ENCODE measurements around the gene PRKCH.
"Not testable (repeated sequence)": the region's sequence is repeated elsewhere in the genome, so short reads cannot be mapped to it uniquely, and the experiment has no call there.

The PRKCH gene

DNA sequence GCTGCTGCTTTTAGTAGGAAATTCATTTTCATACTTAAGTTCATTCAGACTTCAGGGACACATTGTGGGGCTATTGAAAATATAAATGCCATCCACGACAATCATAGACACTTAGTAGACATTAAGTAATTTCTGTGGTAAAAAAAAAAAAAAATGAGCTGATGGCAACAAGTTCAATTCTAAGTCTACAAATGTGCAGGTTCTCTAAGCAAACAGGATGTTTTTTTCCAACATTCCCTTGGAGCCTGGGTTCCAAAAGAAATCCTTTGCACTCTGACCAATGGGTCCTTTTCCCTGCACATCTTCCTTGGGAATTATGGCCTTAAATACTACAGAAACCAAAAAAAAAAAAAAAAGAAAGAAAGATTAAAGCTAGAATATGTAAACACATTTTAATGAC, 198.4 kb downstream of the PRKCH start:
- no peak for DNase-seq

- DNase-seq: no peak
Measured at GRCh38 chr14:61520576-61520975, 199.2 kb downstream of the PRKCH start.

DNA sequence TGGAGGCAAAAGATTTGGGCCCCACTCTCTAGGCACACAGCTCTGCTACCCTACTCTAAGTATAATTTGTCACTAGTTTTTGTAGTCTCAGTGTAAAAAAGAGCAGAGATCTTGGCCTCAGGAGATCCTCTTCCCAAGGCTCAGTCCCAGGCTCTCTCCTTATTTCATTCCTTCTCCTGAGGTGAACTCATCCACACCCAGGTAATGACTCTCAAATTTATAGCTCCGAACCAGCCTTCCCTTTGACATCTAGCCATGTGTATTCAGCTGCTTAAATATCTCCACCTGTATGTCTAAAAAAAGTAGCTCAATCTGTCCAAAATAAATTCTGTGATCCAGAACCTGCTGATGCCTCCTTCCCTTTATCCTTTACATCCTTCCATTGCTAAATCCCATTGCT, 200.4 kb downstream of the PRKCH start:
- no peak for DNase-seq

DNA sequence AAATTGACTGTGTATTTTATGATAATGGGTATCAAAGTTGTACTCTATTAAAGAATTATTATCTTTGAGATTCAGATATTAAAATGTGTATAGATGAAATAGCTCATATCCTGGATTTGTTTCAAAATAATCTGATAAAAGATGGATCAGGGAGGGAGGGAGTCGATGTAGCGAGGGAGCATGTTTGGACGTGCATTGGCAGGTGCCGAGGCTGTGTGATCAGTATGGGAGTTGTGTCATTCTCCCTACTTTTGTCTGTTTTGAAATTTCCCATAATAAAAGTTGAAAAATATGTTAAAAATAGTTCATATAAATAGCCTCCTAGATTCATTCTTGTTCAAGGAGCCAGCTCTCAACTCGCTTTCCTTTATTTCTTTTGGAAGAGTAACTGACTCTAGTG, 202.4 kb downstream of the PRKCH start:
- DNase-seq: no peak

DNA sequence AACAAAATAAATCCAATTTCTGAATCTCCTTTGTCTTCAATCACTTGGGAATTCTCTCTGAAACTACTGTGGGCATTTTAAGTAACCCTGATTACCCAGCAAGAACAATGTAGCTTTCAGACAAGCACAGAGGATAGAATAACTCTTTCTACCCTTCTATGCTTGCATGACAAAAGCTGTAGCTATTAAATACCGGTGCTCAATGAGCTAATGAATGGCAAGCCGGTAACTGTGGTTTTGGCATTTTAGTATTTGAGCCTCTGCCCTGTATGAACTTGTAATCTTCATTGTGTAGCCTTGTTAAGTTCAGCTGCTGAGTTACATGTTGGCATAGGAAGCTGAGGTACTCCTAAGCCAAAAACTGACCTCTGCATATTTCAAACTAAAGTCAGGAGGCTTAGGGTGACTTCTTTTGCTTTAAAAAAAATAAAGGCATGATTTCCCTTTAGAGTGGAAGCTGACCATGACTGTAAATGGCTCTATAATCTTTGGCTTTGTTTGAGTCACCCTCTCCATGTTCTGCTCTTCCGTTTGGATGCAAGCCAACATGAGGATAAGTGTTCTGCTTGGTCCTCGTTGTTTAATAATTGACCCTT, 202.9 kb downstream of the PRKCH start:
- no peak for DNase-seq

DNA sequence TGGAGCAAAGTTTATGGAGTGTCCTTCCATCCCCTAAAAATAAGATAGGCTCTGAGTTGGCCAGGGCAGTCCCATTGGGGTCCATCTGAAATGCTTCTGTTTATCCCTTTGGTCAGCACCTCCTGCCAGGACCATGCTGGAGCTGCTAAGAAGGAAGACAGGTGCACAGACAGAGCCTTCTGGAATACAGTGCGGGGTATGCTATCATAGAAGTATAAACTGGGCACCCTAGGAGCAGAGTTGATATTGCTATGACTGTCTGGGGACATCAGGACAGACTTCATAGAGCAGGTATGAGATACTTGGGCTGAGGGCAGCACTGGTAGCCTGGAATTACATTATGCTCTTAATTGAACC, 203.5 kb downstream of the PRKCH start:
- no peak for DNase-seq

- DNase-seq: peak; percentile 96
Measured at GRCh38 chr14:61525293-61526011, 204.1 kb downstream of the PRKCH start.

GRCh38 chr14:61526405-61527312, 205.3 kb downstream of the PRKCH start:
- DNase-seq: no peak

DNA sequence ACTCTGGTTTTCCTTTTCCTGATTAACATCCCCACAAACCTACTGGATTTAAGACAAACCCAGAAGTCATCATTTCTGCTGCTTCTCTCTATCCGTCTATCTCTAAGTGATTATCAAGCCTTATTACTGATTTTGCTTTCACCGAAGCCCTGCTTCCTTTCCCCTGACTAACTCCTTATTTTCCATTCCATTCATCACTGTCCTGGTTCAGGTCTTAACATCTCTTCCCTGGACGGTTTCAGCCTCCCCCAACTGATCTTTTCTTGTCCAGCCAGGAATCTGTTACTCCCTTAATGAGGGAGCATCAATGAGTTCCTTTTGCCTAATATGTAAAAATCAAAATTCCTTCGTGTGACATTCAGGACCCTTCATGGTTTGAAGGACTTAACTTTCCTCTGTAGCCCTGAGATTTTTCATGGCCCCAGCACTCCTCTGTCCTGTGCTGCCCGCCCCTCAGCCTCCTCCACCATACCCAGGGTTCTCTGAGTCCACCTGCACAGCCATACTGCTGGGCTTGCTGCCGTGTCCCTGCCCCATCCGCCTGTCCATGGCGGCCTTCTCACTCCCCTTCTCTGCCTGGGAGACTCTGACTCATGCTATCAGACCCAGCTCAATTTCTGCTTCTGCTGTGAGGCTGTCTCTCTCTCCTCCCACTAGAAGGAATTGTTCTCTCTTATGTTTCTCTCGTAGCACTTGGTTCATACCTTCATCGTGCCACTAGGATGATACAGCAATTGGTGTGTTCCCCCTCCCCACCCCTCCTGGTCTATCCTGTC, 206.1 kb downstream of the PRKCH start:
- DNase-seq: no peak

GRCh38 chr14:61528591-61529021, 207.2 kb downstream of the PRKCH start:
- DNase-seq: peak; percentile 90

DNA sequence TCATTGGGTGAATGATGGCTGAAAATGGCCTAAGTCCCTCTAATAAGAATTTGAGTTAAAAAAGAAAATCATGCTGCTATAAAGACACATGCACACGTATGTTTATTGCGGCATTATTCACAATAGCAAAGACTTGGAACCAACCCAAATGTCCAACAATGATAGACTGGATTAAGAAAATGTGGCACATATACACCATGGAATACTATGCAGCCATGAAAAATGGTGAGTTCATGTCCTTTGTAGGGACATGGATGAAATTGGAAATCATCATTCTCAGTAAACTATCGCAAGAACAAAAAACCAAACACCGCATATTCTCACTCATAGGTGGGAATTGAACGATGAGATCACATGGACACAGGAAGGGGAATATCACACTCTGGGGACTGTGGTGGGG, 208.0 kb downstream of the PRKCH start:
- not testable (repeated sequence) for DNase-seq

- no peak for DNase-seq
Measured at GRCh38 chr14:61530296-61530695, 208.9 kb downstream of the PRKCH start.

- DNase-seq: no peak
Measured at GRCh38 chr14:61530896-61531295, 209.5 kb downstream of the PRKCH start.

DNA sequence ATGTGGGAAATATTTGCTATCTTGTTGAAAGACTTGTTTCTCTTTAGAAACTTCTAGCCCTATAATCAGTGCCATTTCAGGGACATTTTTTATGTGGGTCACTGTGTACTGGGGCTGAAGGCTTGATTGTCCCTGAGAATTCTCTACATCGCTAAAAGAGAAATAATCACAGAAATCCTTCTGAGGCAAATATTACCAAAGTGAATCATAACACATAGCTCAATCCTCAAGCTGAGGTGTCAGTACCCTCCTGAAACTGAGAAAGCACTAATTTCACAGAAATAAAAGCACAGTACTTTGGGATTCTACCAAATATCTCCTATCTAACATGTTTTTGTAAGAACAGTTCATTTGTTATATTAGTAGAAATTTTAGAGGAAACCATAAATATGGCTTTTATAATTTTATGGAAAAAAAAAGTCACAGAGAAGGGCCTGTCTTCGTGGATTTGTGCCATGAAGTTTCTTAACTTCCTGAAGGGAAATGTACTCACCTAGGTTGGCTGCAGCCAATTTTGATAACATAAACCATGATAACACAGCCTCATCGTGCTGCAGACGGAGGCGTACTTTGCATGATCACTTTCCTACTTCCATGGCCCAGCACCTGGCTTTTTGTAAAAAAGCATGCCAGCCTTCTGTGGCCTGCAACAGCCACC, 210.2 kb downstream of the PRKCH start:
- no peak for DNase-seq

DNA sequence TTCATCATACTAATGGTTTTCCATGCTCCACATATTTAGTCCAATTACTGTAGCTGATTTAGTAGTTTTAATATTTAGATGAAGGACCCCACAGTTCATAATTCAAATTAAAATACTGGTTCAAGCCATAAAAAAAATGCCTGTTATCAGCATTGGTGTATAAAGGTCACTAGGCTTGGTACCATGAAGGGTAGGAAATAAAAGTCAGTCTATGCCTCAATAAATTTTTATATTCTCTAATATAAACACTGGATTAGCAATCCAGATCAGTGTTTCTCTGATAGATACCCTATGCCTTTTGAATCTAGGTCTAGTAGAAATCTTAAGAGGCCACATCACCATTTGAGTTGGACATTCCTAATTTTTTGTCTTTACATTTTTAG, 210.7 kb downstream of the PRKCH start:
- DNase-seq: no peak

GRCh38 chr14:61532763-61533162, 211.4 kb downstream of the PRKCH start:
- no peak for DNase-seq

- DNase-seq: no peak
Measured at GRCh38 chr14:61533513-61534255, 212.3 kb downstream of the PRKCH start.

DNA sequence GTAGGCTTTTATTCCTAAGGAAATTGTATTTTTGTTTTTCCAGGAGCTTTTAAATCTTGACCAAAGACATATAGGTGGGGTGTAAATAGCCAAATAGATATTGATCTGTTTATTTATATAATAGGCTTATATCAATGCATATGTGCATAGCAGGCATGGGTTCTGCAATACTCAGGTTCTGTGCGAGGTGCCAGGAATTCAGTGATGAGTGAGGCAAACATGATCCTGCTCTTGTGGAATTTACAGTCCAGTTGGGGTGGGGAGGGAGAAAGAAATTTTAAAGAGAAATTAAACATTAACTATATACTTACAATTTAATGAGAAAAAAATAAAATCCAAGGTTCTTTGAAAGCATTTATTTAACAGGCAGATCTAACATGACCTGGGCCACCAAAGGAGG, 213.7 kb downstream of the PRKCH start:
- DNase-seq: no peak

- no peak for DNase-seq
Measured at GRCh38 chr14:61535458-61535857, 214.1 kb downstream of the PRKCH start.

DNA sequence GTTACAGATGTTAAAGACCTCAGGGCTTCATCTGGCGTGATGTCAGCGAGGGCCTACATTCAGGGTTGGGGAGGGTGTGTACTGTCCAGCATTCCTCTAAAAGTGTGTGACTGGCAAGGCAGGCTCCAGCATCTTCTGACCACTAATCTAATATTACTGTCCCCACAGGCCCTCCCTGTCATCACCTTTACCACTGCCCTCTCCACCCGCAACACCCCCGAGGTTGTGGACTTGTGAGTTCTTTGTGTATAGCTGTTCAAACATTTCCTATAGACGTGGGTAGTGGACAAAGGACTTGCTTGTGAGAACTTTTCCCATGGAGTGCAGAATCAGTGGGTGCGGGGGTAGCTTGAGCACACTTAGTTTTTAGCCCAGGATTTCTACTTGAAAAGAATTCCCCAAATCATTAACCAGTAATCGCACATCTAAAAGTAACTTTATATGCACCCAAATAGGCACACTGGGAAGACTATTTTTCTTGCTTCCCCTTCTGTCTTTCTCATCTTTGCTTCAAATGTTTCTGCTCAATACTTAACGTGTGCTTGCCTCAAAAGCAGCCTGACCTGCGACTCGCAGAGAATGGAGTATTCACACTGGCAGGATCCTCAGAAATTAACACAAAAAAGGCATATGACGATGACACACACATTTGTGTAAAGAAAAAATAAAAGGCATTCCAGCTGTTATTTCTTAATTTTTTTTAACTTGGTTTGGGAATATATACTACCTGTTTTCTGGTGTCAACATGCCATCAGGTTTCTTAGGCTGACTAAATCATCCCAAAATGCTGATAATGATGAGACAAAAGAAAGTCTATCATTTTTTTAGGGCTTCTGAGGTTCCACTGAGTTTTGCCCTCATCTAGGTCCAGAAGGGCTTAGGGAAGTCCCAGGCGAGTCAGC, 215.5 kb downstream of the PRKCH start:
- DNase-seq: no peak

Data from activated CD4-positive, alpha-beta T cell treated with anti-CD3 and anti-CD28 coated beads, Interleukin-10, Interleukin-2, amounts not matched to agents 100 ng/mL and 50 ng/mL, durations not matched to agents 16 hours and 8 hours (primary cell).